GM21825 (cell line): ENCODE data around the gene PRPF38A.

ENCODE experiments used
- ATAC-seq: cut with Tn5 transposase; IDR thresholded peaks from one replicate; pipeline ENCODE4 v1.9.1; 2021; ENCODE audit warnings: mild to moderate bottlenecking, moderate library complexity; ENCODE audit not compliant: unreplicated experiment

The PRPF38A gene

DNA sequence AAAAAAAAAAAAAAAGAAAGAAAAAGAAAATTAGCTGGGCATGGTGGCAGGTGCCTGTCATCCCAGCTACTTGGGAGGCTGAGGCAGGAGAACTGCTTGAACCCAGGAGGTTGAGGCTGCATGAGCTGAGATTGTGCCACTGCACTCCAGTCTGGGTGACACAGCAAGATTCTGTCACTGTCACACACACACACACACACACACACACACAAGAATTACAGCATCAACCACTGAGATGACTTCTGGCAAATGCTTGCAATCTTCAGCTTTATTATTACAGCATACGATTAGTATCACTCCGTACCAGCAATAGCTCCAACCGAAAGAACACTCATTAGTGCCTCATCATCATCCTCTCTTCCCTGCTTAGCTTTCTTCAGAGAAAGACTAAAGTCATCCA lies 4.8 kb upstream of the PRPF38A start:
- ATAC-seq: no peak

DNA sequence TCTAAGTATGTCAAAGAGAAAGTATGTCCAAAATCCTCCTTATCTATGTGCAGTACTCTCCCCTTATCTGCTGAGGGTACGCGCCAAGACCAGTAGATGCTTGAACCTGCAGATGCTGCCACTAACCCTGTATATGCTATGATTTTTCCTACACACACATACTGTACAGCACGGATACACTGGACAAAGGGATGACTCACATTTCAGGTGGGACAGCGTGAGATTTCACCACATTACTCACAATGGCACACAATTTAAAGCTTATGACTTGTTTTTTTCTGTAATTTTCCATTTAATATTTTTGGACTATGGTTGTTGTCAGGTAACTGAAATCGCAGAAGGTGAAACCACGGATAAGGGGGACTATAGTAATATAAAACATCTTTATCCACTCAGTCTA lies 4.3 kb upstream of the PRPF38A start:
- ATAC-seq: no peak

DNA sequence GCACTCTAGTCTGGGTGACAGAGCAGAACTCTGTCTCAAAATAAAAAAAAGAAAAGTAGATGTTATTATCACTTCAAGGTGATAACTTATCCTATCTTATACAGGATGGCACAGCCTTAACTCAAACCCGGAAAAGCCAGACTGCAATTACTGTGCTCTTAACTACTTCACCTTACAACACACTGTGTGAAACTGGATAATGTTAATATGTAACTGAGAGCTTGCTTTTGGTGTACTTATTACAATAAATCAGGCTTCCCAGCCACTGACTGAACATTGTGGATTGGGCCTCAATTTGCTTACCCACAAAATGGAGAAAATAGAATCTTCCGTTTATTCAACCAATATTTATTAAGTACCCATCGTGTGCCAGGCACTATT lies 1.6 kb upstream of the PRPF38A start:
- no peak for ATAC-seq

DNA sequence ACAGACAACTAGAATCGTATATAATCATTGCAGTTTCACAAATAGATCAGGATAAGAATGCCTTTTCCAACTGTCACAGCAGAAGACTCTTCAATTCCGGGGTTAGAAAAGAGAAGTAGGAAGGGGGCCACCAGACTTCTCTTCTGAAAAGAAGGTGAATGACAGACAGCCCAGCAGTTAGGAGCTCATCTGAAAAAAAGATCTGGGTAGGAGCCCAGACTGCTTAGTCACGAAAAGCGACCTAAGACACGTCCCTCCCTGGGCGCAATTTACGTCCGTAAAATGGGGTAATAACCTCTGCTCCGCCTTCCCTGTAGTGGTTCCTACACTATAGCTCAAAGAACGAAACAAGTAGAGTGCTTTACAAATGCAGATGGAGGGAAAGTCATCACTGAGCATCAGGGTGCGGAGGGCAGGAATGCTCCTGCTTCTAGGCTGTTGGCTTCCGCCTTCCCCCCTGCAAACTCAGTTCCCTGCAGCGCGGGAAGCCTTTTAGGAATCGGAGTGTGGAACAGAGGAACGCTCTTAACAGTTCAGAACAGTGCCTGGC lies 761 bp upstream of the PRPF38A start:
- peak; percentile 28 for ATAC-seq

DNA sequence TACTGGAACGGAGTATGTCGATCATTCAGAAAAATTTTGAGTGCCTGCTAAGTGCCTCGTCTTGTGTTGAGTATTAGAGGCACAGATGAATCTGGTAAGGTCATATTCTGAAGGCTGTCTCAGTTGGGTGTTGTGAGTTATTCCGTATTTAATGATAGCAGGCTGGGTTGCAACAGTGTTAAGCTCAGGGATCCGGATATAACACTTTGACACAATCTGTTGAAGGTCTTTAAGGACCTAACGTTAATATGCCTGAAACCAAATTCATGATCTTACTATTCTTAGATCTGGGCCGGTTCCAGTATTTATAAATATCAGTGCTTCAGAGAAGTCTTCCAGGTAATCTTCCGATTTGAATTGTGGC lies 555 bp downstream of the PRPF38A start:
- ATAC-seq: no peak

DNA sequence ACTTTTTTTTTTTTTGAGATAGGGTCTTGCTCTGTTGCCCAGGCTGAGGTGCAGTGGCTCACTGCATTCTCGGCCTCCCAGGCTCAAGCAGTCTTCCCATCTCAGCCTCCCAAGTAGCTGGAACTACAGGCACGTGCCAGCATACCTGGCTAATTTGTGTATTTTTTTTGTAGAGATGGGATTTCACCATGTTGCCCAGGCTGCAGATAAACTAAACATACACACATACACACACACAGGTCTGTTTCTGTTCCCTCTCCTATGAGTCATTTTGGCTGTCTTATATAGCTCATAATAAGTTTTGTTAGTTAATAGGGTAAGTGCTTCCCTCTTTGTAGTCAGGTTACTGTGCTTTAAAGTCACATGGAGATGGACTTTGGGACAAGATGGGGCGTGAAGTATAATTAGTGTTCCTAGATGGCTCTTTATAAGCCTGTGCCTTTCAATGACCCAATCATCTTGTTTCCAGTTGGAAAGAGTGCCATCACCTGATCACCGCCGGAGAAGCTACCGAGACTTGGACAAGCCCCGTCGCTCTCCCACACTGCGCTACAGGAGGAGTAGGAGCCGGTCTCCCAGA lies 9.1 kb downstream of the PRPF38A start:
- no peak for ATAC-seq

DNA sequence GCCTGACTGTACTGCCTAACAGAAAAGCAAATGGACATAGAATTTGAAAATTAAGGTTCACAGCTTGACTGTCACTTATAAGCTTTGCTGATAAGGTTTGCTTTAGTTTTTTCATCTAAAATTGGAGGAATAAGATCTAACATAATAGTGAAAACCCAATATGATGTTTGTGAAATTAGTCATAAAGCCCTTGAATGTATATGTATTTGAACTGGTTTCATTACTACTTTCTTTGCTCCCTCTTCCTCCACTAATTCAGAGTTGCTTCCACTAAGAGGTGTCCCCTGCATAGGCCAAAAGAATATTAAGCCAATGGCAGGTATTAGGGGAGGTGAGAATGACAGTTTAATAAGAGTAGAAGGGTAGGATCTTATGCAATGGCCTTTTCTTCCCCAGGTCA lies 10.5 kb downstream of the PRPF38A start:
- ATAC-seq: no peak

DNA sequence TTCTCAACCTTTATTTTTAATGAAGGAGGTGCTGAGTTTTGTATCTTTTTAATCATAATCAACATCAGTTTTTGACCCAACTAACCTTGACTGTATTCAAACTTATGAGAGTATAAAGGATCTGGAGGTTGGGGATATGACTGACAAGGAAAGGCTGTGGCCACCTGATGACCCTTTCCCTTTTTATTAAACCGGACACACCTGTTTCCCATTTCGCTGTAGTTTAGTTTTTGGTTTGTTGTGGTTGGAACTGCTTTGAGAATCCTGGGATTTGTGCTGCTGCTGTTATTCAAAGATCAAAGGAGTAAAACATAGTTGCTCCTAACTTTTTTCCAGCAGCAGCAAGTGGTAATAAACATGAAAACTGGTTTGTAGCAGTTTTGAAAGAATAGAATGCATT lies 12.4 kb downstream of the PRPF38A start:
- ATAC-seq: no peak

DNA sequence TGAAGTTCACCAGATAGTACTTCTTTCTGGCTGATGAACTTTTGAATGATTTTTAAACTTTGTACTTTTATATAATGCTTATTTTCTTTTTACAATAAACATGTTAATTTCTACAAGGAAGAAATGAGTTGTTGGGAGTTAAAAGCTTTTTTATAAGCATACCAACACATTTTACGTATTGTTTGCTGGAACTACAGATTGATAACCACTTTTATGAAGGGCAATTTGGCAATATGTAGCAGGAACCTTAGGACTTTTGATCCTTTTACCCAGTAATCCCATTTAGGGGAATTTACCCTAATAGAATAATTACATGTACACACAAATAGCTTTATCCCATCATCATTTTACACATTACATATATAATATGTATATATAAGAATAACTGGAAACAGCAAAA lies 16.3 kb downstream of the PRPF38A start:
- ATAC-seq: no peak

DNA sequence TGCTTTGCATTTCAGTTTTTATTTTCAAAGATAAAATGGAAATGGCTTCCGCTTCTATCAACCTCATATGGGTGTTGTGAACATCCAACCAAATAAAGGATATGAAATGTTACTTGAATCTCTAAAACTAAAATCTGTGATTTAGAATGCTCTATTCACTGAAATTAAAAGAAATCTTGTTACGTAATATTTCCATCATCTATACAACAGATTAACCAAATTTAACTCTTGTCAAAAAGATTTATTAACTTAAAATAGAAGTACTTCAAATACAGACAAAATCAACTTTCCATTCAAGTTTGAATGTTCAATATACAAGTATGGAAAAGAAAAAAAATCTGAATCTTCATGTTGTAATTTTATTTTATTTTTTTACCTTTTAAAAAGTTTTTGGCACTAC lies 18.7 kb downstream of the PRPF38A start:
- ATAC-seq: no peak

DNA sequence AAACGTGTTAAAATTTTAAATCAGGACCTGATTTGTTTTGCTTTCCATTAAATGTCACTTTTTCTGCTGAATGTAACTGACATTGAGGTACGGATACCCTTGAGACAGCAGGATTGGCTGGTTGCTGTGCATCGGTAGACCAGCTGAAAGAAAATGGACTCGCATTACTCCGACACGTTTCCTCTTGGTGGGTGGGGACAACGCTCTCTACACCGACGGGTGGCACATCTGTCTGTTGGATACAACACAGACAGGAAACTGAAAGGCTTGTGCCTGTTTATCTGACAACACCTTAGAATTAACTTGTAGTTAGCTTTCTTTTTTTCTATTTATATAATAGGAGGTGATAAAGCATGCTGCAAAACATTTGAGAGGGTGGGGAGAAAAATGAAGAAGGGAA lies 19.4 kb downstream of the PRPF38A start:
- no peak for ATAC-seq

DNA sequence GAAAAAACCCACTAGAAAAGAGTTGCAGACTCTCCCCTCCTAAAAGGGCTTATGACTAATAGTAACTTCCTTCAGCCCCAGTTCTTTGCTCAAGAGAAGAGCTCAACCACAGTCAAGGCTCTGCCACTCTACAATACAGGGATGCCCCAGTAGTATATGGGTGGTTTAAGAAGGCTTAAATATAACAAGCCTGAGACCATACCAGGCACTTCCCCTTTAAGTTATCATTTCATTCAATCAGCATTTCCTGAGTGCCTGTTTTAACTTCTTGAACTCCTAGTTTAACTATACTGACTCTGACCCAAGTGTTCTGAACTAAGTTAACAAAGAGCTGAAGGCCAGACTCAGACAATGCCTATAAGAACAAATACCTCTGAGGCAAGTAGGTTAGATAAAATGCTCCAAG lies 19.8 kb downstream of the PRPF38A start:
- no peak for ATAC-seq

DNA sequence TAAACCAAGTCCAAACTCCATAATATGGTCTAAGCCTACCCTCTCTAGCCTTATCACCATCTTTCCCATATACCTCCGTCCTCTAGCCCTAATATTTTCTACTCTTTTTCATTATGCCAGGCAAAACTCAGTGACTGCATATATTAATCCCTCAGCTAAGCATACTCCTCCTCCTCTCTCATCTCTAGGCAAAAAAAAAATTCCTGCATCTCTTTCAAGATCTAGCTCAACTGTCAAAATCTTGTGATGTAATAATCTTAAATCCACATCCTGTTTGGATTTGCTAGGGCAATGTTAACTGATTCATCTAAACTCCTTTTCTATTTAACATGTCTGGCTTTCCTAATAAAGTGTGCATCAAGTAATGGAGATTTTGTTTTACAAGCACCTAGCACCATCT lies 20.4 kb downstream of the PRPF38A start:
- no peak for ATAC-seq

DNA sequence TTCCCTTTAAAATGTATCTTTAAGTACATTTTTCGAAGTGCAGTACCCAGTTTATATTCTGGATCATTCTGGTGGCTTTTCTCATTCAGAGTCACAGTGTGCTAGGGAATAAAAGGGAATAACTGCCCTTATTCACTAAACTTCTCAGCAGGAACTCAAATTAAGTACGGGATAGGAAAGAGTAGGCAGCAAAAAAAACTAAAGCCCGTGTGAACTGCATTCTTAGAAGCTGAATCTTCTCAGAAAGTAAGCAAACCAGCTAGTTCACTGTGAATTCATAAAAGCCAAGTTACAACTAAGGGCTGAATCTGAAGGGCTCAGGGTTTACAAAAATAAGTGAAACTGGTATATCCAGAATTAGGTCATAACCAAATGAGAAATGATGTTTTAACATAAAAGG lies 22.0 kb downstream of the PRPF38A start:
- ATAC-seq: no peak

DNA sequence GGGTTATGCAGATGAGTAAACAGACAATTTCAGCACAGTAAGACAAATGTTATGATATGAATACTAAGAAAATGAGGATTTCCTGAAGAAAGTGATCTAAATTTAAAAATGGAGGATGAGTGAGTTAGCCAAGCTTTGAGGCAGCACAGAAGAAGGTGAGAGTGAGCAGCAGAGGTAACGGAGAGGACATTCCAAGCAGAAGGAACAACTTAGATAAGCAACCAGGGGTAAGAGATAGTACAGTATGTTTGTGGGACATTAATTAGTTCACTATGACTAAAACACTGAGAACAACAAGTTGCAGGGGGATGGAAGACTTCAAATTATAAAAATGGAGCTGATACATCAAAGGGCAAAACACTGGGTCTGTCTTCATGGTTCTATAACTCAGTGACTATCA lies 22.8 kb downstream of the PRPF38A start:
- ATAC-seq: no peak

DNA sequence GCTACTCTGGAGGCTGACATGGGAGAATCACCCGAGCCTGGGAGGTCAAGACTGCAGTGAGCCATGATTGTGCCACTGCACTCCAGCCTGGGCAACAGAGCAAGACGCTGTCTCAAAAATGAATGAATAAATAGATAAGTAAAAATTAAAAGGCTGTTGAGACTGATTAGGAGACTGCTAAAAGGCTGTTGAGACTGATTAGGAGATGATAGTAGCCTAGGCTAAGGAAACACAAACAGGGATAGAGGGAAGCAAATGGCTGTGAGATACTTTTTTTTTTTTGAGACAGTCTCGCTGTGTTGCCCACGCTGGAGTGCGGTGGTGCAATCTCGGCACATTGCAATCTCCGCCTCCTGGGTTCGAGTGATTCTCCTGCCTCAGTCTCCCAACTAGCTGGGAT lies 28.4 kb downstream of the PRPF38A start:
- no peak for ATAC-seq

DNA sequence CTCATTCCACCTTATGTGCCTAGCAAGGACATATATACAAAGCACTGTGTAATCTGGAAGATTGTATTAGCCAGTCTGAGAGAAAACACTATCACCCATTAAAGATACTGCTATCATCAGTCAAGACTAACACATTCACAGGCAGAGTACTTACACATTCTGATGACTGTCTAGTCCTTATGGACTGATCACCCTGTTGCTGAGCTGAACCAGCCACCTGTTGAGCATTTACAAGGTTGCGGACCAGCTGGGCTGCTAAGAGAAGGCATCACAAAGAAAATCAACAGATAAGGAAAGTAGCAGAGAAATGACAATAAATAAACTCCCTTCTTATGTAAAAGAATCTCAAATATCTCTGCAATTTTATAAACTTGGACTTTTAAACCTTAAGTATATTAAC lies 30.8 kb downstream of the PRPF38A start:
- no peak for ATAC-seq

DNA sequence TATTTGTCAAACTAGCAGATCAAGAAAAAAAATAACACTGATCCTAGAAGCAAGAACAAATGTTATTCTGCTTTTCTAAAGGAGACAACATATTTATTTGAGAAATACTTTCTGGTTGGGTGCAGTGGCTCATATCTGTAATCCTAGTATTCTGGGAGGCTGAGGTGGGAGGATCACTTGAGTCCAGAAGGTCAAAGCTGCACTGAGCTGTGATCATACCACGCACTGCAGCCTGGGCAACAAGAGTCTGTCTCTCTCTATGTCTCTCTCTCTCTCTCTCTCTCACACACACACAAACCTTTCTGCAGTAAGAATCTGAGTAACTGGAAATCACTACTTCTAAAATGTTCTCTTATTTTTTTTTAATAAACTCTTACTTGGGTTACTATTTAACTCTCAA lies 31.2 kb downstream of the PRPF38A start:
- ATAC-seq: no peak

DNA sequence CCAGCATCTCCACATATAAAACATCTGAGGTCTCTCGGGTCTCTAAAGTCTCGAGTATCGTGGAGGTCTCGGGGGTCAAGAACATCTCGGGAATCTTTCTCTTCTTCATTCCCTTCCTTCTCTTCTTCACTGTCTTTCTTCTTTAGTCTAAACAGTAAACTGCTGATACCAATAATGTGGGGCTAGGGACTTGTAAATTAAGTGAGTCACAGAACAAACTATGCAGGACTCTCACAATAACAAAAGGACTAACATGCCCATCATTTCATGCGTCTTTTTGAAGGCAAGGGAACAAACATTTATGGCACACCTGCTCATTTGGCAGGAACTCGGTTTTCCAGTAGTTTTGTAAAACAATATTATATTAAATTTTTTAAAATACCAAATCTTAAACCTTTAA lies 32.4 kb downstream of the PRPF38A start:
- ATAC-seq: no peak

DNA sequence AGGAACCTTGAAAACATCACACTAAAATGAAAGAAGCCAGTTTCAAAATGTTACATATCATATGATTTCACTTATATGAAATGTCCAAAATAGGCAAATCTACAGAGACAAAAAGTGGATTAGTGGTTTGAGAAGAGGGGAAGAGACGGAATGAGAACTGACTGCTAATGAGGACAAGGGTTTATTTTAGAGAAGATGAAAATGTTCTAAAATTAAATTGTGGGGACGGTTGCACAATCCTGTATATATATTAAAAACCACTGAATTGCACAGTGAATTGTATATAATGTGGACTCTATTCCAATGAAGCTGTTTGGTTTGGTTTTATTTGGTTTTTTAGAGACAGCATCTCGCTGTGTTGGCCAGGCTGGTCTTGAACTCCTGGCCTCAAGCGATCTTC lies 35.6 kb downstream of the PRPF38A start:
- ATAC-seq: no peak

DNA sequence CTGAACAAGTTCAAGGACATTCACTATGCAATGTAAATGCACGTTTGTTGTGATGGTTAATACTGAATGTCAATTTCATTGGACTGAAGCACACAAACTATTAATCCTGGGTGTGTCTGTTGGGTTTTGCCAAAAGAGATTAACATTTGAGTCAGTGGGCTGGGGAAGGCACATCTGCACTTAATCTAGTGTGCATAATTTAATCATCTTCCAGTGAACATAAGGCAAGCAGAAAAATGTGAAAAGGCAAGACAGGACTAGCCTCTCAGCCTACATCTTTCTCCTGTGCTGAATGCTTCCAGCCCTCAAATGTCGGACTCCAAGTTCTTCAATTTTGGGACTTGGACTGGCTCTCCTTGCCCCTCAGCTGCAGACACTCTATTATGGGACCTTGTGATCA lies 40.1 kb downstream of the PRPF38A start:
- ATAC-seq: no peak

DNA sequence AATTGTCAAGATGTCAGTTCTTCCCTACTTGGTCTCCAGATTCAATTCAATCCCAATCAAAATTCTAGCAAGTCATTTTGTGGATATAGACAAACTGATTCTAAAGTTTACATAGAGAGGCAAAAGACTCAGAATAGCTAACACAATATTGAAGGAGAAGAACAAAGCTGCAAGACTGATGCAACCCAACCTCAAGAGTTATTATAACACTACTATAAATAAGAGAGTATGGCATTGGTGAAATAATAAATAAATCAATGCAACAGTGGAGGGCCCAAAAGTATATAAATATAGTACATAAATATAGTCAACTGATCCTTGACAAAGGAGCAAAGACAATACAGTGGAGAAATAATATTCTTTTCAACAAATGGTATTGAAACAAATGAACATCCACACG lies 49.7 kb downstream of the PRPF38A start:
- ATAC-seq: no peak

DNA sequence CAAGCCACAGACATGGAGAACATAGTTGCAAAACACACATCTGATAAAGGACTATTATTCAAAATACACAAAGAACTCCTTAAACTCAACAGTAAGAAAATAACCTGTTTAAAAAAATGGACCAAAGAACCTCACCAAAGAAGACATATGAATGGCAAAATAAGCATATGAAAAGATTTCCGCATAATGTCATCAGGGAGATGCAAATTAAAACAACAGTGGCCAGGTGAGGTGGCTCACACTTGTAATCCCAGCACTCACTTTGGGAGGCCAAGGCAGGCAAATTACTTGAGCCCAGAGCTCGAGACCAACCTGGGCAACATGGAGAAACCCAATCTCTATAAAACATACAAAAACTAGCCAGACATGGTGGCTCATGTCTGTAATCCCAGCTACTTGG lies 50.4 kb downstream of the PRPF38A start:
- no peak for ATAC-seq

DNA sequence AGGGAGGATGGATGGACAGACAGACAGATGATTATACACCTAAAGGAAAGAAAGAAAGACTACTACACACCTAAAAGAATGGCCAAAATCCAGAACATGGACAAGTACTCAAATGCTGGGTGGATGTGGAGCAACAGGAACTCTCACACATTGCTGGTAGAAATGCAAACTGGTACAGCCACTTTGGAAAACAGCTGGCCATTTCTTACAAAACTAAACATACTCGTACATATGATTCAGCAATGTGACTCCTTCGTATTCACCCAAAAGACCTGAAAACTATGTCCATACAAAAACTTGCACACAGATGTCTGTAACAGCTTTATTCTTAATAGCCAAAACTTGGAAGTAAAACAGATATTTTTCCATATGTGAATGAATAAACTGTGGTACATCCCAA lies 51.3 kb downstream of the PRPF38A start:
- no peak for ATAC-seq
